Trophoblast cell (in vitro differentiated cells and primary cell): ENCODE results near the gene PLCL1.

ENCODE experiments used
- DNase-seq, 2 donors: peaks; one replicate each; pipeline ENCODE4 v3.0.0-alpha.2; 2016
- H2AFZ ChIP-seq: 2 replicates; pipeline ENCODE4 v1.6.1; 2013; ENCODE audit warnings: low read length, moderate library complexity, mild to moderate bottlenecking; ENCODE audit not compliant: insufficient read depth, poor library complexity
- H2AK5ac ChIP-seq: 2 replicates; pipeline ENCODE4 v1.6.1; 2013; ENCODE audit warnings: mild to moderate bottlenecking, low read length
- H2BK120ac ChIP-seq: 2 replicates; pipeline ENCODE4 v1.6.1; 2013; ENCODE audit warnings: low read length, mild to moderate bottlenecking, moderate library complexity; ENCODE audit not compliant: insufficient read depth, poor library complexity
- H2BK12ac ChIP-seq: 2 replicates; pipeline ENCODE4 v1.6.1; 2013; ENCODE audit warnings: mild to moderate bottlenecking, low read length, moderate library complexity
- H2BK5ac ChIP-seq: 2 replicates; pipeline ENCODE4 v1.6.1; 2013; ENCODE audit warnings: low read length, low read depth, moderate library complexity, mild to moderate bottlenecking; ENCODE audit not compliant: poor library complexity
- H3K14ac ChIP-seq: 2 replicates; pipeline ENCODE4 v1.6.1; 2013; ENCODE audit warnings: mild to moderate bottlenecking, low read length
- H3K18ac ChIP-seq: 2 replicates; pipeline ENCODE4 v1.6.1; 2013; ENCODE audit warnings: mild to moderate bottlenecking, low read length
- H3K23ac ChIP-seq: 2 replicates; pipeline ENCODE4 v1.6.1; 2013; ENCODE audit warnings: low read length
- H3K27ac ChIP-seq: 2 replicates; pipeline ENCODE4 v1.5.1; 2013; ENCODE audit warnings: low read depth, mild to moderate bottlenecking, inconsistent platforms, low read length, moderate library complexity
- H3K27me3 ChIP-seq: 2 replicates; pipeline ENCODE4 v1.6.1; 2013; ENCODE audit warnings: inconsistent platforms, mild to moderate bottlenecking, low read length, moderate library complexity; ENCODE audit not compliant: insufficient read depth
- H3K36me3 ChIP-seq, 2 experiments: 1 replicate in 1 of 2; 2 replicates in 1 of 2; pipeline ENCODE4 v1.6.1; 2013; ENCODE audit warnings: low read length in 2 of 2, mild to moderate bottlenecking in 2 of 2, moderate library complexity in 1 of 2; ENCODE audit not compliant: insufficient read depth in 2 of 2, control insufficient read depth in 1 of 2
- H3K4ac ChIP-seq: 2 replicates; pipeline ENCODE4 v1.6.1; 2013; ENCODE audit warnings: low read depth, mild to moderate bottlenecking, low read length, moderate library complexity
- H3K4me1 ChIP-seq, 2 experiments: 1 replicate in 1 of 2; 2 replicates in 1 of 2; pipeline ENCODE4 v1.6.1; 2013; ENCODE audit warnings: low read length in 2 of 2, mild to moderate bottlenecking in 2 of 2, moderate library complexity in 1 of 2; ENCODE audit not compliant: insufficient read depth in 2 of 2, control insufficient read depth in 1 of 2
- H3K4me2 ChIP-seq: 2 replicates; pipeline ENCODE4 v1.6.1; 2013; ENCODE audit warnings: inconsistent platforms, mild to moderate bottlenecking, low read length, moderate library complexity
- H3K4me3 ChIP-seq: 2 replicates; pipeline ENCODE4 v1.5.1; 2013; ENCODE audit warnings: mild to moderate bottlenecking, low read depth, low read length, inconsistent platforms
- H3K79me1 ChIP-seq: one replicate; pipeline ENCODE4 v1.6.1; 2013; ENCODE audit warnings: low read length
- H3K79me2 ChIP-seq: 2 replicates; pipeline ENCODE4 v1.6.1; 2013; ENCODE audit warnings: low read length, mild to moderate bottlenecking; ENCODE audit not compliant: control insufficient read depth, insufficient read depth, poor library complexity
- H3K9ac ChIP-seq: 2 replicates; pipeline ENCODE4 v1.6.1; 2013; ENCODE audit warnings: mild to moderate bottlenecking, low read length
- H3K9me3 ChIP-seq: 2 replicates; pipeline ENCODE4 v1.6.1; 2013; ENCODE audit warnings: low read depth, mild to moderate bottlenecking, control low read depth, inconsistent platforms, low read length; ENCODE audit not compliant: insufficient read depth
- H4K12ac ChIP-seq: 2 replicates; pipeline ENCODE4 v1.6.1; 2013; ENCODE audit warnings: low read depth, mild to moderate bottlenecking, low read length, moderate library complexity
- H4K8ac ChIP-seq: 2 replicates; pipeline ENCODE4 v1.6.1; 2013; ENCODE audit warnings: low read depth, mild to moderate bottlenecking, low read length, moderate library complexity
- H4K91ac ChIP-seq: one replicate; pipeline ENCODE4 v1.6.1; 2013; ENCODE audit warnings: low read depth, mild to moderate bottlenecking, low read length, moderate library complexity
- WGBS: extraction: QIAGEN DNeasy Blood & Tissue Kit; methylation state at CpG from one replicate; pipeline ENCODE4 v1.1.7; 2013; ENCODE audit warnings: missing lambda C conversion rate; ENCODE audit not compliant: insufficient read length, insufficient coverage; ENCODE audit errors: extremely low coverage; 5-methylcytosine and 5-hydroxymethylcytosine counted together

PLCL1 gene

DNA sequence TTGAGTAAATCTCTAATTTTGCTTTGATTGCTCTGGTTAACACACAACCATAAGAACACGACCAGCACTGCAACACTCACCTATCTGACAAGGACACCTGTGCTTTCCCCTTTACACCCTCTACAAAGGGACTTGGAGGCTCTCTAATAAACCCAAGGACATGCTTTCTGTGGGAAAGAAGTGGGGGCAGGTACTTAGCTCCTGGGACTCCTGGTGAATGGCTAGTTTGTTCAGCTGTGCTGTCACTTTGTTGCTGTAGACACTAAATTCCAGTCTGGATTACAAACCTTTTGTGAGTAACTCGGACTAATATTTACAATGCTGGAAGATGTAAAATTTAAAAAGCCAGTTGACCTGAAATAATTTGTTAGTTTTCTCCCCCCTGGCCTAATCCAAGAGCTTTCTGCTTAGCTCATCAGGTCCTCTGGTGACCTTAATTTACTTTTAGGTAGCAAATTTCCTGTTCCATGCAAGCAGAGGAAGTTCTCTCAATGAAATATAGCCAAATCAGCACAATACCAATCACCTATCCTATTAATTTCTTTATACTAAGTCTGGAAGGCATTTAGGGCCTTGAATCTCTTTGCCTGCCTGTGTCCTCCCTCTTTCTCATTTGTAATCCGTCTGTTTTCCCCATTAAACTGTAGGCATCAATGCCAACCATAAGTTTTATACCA is 67.5 kb downstream of the PLCL1 start:
- no CpG with 5 or more reads among the region's 3 CpGs for WGBS
- no peak overlapping the region for H4K8ac ChIP-seq
- H3K79me1 ChIP-seq = no peaks in the 10 kb centered on the region
- H2BK5ac ChIP-seq = no peak overlapping the region
- no peak overlapping the region for H2BK120ac ChIP-seq
- no peaks in the 10 kb centered on the region for H3K79me2 ChIP-seq
- no peak overlapping the region for H3K9ac ChIP-seq
- H3K4me1 ChIP-seq = peaks cover 4 to 6% of the 10 kb centered on the region in 2 experiments
- H4K91ac ChIP-seq = no peak overlapping the region
- no peak overlapping the region for H3K18ac ChIP-seq
- H3K27ac ChIP-seq = no peak overlapping the region
- no peak overlapping the region for H3K23ac ChIP-seq
- H2AFZ ChIP-seq = no peak overlapping the region
- H3K36me3 ChIP-seq = no peaks in the 10 kb centered on the region
- DNase-seq = no peak
- no peak overlapping the region for H3K14ac ChIP-seq
- no peak overlapping the region for H3K4ac ChIP-seq
- H3K4me2 ChIP-seq = no peak overlapping the region
- no peak overlapping the region for H2AK5ac ChIP-seq
- no peak overlapping the region for H3K4me3 ChIP-seq
- H4K12ac ChIP-seq = no peak overlapping the region
- no peak overlapping the region for H2BK12ac ChIP-seq
- H3K27me3 ChIP-seq = no peaks in the 10 kb centered on the region
- H3K9me3 ChIP-seq = no peaks in the 10 kb centered on the region

DNA sequence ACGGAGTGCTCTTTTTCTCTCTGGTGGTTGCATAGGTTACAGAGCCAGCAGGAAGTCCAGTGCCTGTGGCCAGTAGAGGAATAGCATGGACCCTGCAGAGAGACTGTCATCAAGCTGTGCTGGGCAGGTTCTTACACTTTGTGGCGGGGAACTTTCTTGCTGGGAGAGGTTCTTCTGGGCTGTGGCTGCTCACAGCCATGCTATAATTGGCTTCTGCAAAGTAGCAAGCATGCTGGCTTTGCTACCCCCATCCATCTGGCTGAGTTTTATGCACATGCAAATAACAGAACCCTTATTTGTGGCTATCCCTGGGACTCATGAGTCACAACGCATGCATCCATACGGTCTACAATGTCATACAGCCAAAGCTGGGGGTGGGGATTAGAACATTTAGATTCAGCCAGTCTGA is 68.9 kb downstream of the PLCL1 start:
- H3K27me3 ChIP-seq = no peaks in the 10 kb centered on the region
- no peak overlapping the region for H3K4ac ChIP-seq
- H2AK5ac ChIP-seq = no peak overlapping the region
- H3K9ac ChIP-seq = no peak overlapping the region
- no peak overlapping the region for H3K23ac ChIP-seq
- H3K4me2 ChIP-seq = no peak overlapping the region
- no peak overlapping the region for H2BK120ac ChIP-seq
- no peak overlapping the region for H2BK12ac ChIP-seq
- H4K12ac ChIP-seq = no peak overlapping the region
- DNase-seq = peak; percentile 45 to 49
- WGBS = no CpG with 5 or more reads among the region's 4 CpGs
- no peak overlapping the region for H3K27ac ChIP-seq
- H3K9me3 ChIP-seq = no peaks in the 10 kb centered on the region
- H2AFZ ChIP-seq = no peak overlapping the region
- no peak overlapping the region for H4K8ac ChIP-seq
- no peak overlapping the region for H2BK5ac ChIP-seq
- H3K14ac ChIP-seq = no peak overlapping the region
- H3K36me3 ChIP-seq = no peaks in the 10 kb centered on the region
- no peak overlapping the region for H3K18ac ChIP-seq
- H3K4me3 ChIP-seq = no peak overlapping the region
- no peak overlapping the region for H4K91ac ChIP-seq
- no peaks in the 10 kb centered on the region for H3K79me2 ChIP-seq
- H3K4me1 ChIP-seq = peaks cover 4 to 6% of the 10 kb centered on the region in 2 experiments
- no peaks in the 10 kb centered on the region for H3K79me1 ChIP-seq

DNA sequence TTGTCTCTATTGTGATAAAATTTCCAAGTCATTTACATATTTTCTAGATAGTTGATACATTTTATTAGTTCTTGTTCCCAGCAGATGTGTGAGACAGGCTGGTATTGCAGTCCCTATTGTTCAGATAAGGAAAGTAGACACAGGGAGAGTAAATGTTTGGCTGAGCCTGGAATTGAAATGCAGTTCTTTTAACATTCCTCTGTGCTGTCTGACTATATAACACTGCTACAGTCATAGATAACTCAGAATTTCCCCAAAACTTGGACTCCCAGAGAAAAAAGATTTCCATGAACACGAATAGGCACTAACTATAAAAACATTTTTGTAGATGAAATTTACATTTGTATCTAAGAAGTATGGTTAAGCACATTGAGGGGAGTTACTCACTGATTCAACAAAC is 71.4 kb downstream of the PLCL1 start:
- no CpG with 5 or more reads among the region's 1 CpG for WGBS
- Histone ChIP-seq H3K4me1 (peaks cover 4 to 5% of the 10 kb centered on the region in 2 experiments), H3K18ac (no peak overlapping the region), H2BK5ac (no peak overlapping the region), H3K4me3 (no peak overlapping the region), H2AK5ac (no peak overlapping the region), H4K8ac (no peak overlapping the region), H3K4me2 (no peak overlapping the region), H3K9ac (no peak overlapping the region), H3K27ac (no peak overlapping the region), H4K91ac (no peak overlapping the region), H3K27me3 (no peaks in the 10 kb centered on the region), H3K79me2 (no peaks in the 10 kb centered on the region), H3K14ac (no peak overlapping the region), H2BK120ac (no peak overlapping the region), H3K9me3 (no peaks in the 10 kb centered on the region), H4K12ac (no peak overlapping the region), H3K36me3 (no peaks in the 10 kb centered on the region), H3K79me1 (no peaks in the 10 kb centered on the region), H3K23ac (no peak overlapping the region), H3K4ac (no peak overlapping the region), H2BK12ac (no peak overlapping the region), H2AFZ (no peak overlapping the region)
- DNase-seq = no peak

DNA sequence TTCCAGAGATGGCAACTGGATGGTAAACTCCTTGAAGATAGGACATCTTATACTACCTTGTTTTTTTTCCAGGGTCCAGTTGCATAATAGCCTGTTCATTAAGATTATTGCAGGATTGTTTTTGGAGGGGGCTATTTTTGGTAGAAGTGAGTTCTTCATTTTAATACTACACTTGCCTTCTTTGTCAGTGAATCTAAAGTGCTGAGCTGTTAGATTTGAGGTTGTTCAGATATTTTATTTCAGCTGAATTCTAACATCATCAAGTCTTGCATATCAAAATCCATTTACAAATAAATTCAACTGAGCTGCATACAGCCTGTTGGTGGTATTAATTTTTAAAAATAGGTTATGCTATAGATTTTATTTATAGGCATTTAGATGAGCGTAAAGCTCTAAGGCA is 72.1 kb downstream of the PLCL1 start:
- no peak overlapping the region for H3K9ac ChIP-seq
- H3K23ac ChIP-seq = no peak overlapping the region
- no peak overlapping the region for H2BK12ac ChIP-seq
- no peaks in the 10 kb centered on the region for H3K79me1 ChIP-seq
- H3K27me3 ChIP-seq = no peaks in the 10 kb centered on the region
- H4K91ac ChIP-seq = no peak overlapping the region
- no peak overlapping the region for H4K12ac ChIP-seq
- H3K18ac ChIP-seq = no peak overlapping the region
- no peaks in the 10 kb centered on the region for H3K9me3 ChIP-seq
- no peak overlapping the region for H3K4me3 ChIP-seq
- H2BK5ac ChIP-seq = no peak overlapping the region
- H3K79me2 ChIP-seq = no peaks in the 10 kb centered on the region
- no peak overlapping the region for H4K8ac ChIP-seq
- WGBS = no CpG with 5 or more reads among the region's 1 CpG
- H2AFZ ChIP-seq = no peak overlapping the region
- no peak overlapping the region for H3K4me2 ChIP-seq
- no peak overlapping the region for H3K27ac ChIP-seq
- no peak overlapping the region for H3K4ac ChIP-seq
- H3K14ac ChIP-seq = no peak overlapping the region
- no peaks in the 10 kb centered on the region for H3K36me3 ChIP-seq
- DNase-seq = no peak
- H3K4me1 ChIP-seq = peaks cover 4 to 5% of the 10 kb centered on the region in 2 experiments
- H2AK5ac ChIP-seq = no peak overlapping the region
- H2BK120ac ChIP-seq = no peak overlapping the region
